ENCODE data around the gene TMEM91. TPM values are rescaled to one million over a fixed set of nuclear protein-coding genes. Genes with fewer than 3 reads are reported as not detected.

The TMEM91 gene
- total RNA-seq, 1 experiment from 2014 or later, result 8.4 TPM

DNA sequence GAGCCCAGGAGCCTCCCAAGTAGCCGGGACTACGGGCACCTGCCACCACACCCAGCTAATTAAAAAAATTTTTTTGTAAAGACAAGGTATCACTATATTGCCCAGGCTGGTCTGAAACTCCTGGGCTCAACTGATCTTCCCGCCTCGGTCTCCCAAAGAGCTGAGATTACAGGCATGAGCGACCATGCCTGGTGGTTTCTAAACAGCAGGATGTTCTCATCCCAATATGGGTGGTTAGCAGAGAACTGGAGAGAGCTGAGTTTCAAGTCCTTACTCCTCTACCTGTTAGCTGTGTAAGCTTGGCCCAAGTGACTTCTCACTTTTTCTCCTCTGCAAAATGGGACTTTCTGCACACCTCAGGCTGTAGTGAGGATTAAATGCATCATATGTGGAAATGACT is 8.0 kb downstream of the TMEM91 start:
- no peak for DNase-seq
- H3K36me3 ChIP-seq (replicated peaks; ENCODE audit: control insufficient read depth, insufficient read depth, low read length), result no peaks in the 10 kb centered on the region; the same call in 1 of the 2 replicates
- H3K4me3 ChIP-seq (ENCODE audit: insufficient read depth, low read depth, low read length), result no peak overlapping the region
- H3K27me3 ChIP-seq (ENCODE audit: control insufficient read depth, insufficient read depth, low read length), result no peaks in the 10 kb centered on the region

DNA sequence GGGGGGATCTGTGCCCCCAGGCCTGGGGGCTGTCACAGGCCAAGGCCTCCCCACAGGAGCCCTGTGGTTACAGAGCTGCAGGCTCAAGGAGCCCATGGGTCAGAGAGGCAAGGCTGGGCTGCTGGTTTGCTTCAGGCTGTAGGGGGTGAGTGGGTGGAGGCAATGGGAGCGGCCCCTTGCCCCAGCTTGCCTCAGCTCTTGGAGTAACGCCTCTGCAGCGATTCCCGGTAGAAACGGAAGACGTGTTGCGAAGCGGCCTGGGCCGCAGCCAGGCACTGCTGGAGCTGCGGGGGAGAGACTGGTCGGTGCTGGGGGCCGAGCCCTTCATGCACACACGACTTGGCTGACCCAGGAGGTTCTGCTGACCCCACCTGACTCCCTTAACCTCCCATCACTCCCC is 10.1 kb downstream of the TMEM91 start:
- H3K4me3 ChIP-seq (ENCODE audit: insufficient read depth, low read depth, low read length), result no peak overlapping the region
- peaks cover 5% of the 10 kb centered on the region for H3K36me3 ChIP-seq (replicated peaks; ENCODE audit: control insufficient read depth, insufficient read depth, low read length)
- peak; percentile 36 for DNase-seq
- H3K27me3 ChIP-seq (ENCODE audit: control insufficient read depth, insufficient read depth, low read length), result no peaks in the 10 kb centered on the region

DNA sequence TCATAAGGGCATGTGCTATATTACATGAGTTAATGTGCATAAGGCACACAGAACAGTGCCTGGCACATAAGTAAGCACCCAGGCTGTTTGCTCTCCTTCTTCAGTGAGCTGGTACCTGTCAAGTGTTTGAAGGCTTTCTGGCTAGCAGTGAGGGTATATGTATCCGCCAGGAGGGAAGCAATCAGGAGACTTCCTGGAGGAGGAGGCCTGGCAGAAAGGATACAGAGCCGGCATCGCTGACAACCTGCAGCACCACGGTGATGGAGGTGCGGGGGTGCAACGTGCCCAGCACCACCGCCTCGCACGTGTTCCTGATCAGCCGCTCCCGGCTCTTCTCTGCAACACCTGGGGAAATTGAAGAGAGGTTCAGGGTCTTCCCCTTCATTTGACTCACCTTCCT is 15.3 kb downstream of the TMEM91 start:
- H3K27me3 ChIP-seq (ENCODE audit: control insufficient read depth, insufficient read depth, low read length), result no peaks in the 10 kb centered on the region
- H3K36me3 ChIP-seq (replicated peaks; ENCODE audit: control insufficient read depth, insufficient read depth, low read length), result peaks cover 8% of the 10 kb centered on the region
- no peak overlapping the region for H3K4me3 ChIP-seq (ENCODE audit: insufficient read depth, low read depth, low read length)
- no peak for DNase-seq

DNA sequence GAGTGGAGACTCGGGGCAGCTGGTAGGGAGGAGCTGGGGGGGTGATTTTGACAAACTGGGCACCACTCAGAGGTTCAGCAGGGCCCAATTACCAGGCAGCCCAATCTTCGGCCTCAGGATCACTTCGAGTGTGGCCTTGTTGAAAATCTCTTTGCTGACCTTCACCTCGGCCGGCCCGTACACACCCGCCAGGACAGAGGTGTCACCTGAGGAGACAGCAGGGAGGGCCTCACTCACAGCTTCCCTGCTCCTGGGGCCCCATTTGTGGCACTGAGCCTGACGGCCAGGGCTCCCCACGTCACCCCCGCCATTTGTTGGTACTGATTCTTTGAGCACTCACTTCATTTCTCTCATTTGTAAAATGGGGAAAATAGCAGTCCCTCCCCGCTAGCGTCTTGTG is 16.4 kb downstream of the TMEM91 start:
- no peak for DNase-seq
- no peak overlapping the region for H3K4me3 ChIP-seq (ENCODE audit: insufficient read depth, low read depth, low read length)
- H3K36me3 ChIP-seq (replicated peaks; ENCODE audit: control insufficient read depth, insufficient read depth, low read length), result peaks cover 8% of the 10 kb centered on the region
- no peaks in the 10 kb centered on the region for H3K27me3 ChIP-seq (ENCODE audit: control insufficient read depth, insufficient read depth, low read length)

DNA sequence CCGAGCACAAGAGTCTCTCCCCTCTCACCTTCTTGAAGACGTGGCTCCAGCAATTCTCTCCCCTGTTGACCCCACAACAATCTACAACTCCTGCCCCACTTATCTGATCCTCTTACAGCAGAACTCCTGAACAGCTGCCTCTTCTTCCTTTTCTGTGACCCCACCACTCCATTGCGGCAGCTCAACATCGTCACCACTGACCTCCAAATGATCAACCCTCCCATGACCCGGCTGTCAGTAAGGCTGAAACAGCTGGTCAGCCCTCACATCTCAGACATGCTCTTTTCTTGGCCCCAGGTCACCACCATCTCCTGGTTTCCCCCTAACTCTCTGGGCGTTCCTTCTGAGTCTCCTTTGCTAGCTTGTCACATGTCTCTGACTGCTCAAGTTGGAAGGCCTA is 19.0 kb downstream of the TMEM91 start:
- Histone ChIP-seq H3K36me3 (replicated peaks; ENCODE audit: control insufficient read depth, insufficient read depth, low read length) (peaks cover 8% of the 10 kb centered on the region), H3K4me3 (ENCODE audit: insufficient read depth, low read depth, low read length) (no peak overlapping the region), H3K27me3 (ENCODE audit: control insufficient read depth, insufficient read depth, low read length) (no peaks in the 10 kb centered on the region)
- no peak for DNase-seq

DNA sequence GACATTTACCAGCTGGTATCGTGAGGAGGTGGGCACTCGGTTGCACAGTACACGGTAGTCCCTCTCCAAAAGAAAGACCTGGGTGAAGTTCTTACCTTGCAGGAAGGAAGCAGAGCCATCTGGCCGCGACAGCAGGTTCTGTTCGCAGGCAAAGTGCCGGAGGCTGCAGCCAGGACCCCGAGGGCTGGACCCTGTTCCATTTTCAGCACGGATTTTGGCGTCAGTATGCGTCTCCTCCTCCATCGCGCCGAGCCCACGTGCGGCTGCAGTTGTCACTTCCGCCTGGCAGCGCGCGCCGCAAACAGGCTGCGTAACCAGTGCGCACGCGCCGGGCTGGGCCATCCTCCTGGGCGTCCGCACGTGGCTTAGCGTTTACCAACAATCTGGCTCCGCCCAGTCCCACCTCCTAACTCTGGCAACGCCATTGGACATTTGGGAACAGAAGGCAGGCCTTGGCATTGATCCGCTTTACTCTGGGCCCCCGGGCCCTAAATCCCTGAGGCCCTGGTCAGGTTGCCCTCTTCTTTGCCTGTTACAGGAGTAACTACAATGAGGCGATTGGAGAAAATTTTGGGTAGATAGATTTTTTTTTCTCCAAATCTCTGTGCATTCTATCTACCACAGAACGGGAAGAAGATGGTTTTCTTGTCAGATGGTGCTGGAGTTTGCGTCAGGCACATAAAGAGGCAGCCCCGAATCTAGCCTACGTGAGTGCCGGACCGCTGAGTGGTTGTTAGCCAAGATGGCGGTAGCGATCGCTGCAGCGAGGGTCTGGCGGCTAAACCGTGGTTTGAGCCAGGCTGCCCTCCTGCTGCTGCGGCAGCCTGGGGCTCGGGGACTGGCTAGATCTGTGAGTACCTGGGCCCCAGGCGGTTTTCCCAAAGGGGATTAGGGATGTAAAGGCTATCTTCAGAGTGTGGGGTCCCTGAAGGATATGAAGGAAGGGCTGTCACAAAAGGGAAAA is 21.0 kb downstream of the TMEM91 start, which contains the start of the genes BCKDHA and EXOSC5:
Gene BCKDHA, plus strand, starts transcription at position 733 of the 964 bp plus-strand sequence. Its CDS starts 10 bp downstream, at position 743.
Gene EXOSC5, minus strand, starts transcription at position 274 of the 964 bp plus-strand sequence. Its CDS starts 31 bp downstream, at position 243.
- H3K27me3 ChIP-seq (ENCODE audit: control insufficient read depth, insufficient read depth, low read length), result no peaks in the 10 kb centered on the region
- DNase-seq, result peak; percentile 99
- no peaks in the 10 kb centered on the region for H3K36me3 ChIP-seq (replicated peaks; ENCODE audit: control insufficient read depth, insufficient read depth, low read length)
- peak within 1 kb of the TSS; percentile 87 for H3K4me3 ChIP-seq (ENCODE audit: insufficient read depth, low read depth, low read length)

DNA sequence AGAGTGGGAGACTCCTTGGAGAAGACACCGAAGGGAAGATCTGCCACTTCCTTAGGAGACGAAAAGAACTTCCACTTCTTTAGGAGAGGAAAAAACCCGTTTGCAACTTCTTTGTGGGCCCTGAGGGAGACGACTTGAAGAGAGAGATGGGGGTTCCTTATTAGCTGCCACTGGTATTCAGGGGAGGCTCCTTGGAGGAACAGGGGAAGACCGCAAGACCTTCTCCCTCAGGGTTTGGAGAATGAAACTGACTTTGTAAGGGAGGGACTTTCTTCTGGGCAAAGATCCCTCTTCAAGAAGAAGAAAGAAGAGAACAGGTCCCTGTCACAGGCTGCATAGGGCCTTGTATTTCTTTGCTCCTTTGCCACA is 21.7 kb downstream of the TMEM91 start:
- DNase-seq, result peak; percentile 47
- H3K4me3 ChIP-seq (ENCODE audit: insufficient read depth, low read depth, low read length), result peak overlapping the region; percentile 51
- H3K36me3 ChIP-seq (replicated peaks; ENCODE audit: control insufficient read depth, insufficient read depth, low read length), result no peaks in the 10 kb centered on the region
- no peaks in the 10 kb centered on the region for H3K27me3 ChIP-seq (ENCODE audit: control insufficient read depth, insufficient read depth, low read length)

DNA sequence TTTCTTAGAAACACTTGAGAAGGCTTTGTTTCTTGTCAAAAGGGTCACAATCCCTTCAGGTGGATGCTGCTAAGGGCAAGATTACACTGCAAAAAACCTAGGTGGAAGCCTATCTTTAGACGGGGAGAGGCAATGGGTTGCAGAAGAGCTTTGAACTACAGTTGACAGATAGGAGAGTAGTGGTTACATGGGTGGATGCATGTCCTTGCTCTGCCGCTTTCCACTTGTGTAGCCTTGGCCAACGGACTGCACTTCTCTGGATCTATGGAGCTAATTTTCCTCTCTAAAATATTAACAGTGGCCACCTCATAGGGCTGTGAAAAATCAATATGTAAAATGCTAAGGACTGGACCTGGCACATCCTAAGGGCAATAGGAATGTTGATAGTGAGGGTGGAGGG is 22.3 kb downstream of the TMEM91 start:
- H3K4me3 ChIP-seq (ENCODE audit: insufficient read depth, low read depth, low read length), result no peak overlapping the region
- no peak for DNase-seq
- H3K27me3 ChIP-seq (ENCODE audit: control insufficient read depth, insufficient read depth, low read length), result no peaks in the 10 kb centered on the region
- H3K36me3 ChIP-seq (replicated peaks; ENCODE audit: control insufficient read depth, insufficient read depth, low read length), result no peaks in the 10 kb centered on the region

DNA sequence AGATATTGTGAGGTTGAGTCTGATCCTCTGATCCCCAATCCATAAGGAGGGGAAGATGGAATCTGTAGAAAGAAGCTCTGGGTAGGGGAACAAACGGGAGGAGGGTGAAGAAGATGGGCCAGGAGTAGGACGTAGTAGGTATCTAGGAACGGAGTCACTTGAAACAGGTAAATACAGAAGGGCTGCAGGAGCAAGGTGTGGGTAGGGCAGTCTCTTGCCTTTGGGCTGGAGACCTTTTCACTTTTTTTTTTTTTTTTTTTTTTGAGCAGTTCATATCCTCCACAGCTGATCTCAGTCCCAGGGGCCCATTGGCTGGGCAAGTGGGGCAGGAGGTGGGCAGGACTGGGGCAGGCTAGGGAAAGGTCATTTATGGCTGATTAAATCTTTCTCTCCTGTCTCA is 22.8 kb downstream of the TMEM91 start:
- Histone ChIP-seq H3K27me3 (ENCODE audit: control insufficient read depth, insufficient read depth, low read length) (no peaks in the 10 kb centered on the region), H3K36me3 (replicated peaks; ENCODE audit: control insufficient read depth, insufficient read depth, low read length) (no peaks in the 10 kb centered on the region), H3K4me3 (ENCODE audit: insufficient read depth, low read depth, low read length) (no peak overlapping the region)
- no peak for DNase-seq

DNA sequence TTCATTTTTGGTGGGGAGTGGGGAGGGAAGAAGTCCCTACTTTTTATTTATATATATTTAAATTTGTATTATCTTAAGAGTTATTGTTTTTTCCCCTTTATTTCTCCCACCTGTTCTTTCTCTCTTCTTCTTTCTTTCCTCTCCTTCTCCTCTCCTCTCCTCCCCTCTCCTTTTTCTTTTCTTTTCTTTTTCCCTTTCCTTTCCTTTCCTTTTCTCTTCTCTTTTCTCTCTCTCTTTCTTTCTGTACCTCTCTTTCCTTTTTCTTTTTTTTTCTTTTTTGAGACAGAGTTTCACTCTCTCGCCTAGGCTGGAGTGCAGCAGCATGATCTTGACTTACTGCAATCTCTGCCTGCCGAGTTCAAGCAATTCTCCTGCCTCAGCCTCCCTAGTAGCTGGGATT is 23.2 kb downstream of the TMEM91 start:
- H3K36me3 ChIP-seq (replicated peaks; ENCODE audit: control insufficient read depth, insufficient read depth, low read length), result no peaks in the 10 kb centered on the region
- no peak for DNase-seq
- H3K4me3 ChIP-seq (ENCODE audit: insufficient read depth, low read depth, low read length), result no peak overlapping the region
- no peaks in the 10 kb centered on the region for H3K27me3 ChIP-seq (ENCODE audit: control insufficient read depth, insufficient read depth, low read length)

DNA sequence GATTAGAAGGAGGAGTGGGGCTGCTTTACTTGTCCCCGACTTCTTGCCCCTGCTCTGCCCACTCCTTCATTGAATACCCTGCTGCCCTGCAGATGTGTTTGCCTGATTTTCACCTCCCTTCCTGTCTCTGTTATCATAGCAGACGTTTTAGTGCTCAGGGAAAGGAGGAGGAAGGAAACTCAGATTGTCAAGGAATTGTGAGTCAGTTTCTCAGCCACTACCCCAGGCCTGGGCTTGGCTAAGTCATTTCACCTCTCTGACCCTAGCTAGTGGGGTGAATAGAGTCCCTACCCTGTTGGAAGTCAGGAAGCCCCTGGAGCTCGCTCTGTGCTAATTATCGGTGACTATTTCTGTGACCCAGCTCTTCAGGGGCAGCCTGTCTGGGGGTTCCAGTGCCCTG is 25.1 kb downstream of the TMEM91 start:
- no peaks in the 10 kb centered on the region for H3K36me3 ChIP-seq (replicated peaks; ENCODE audit: control insufficient read depth, insufficient read depth, low read length)
- no peak overlapping the region for H3K4me3 ChIP-seq (ENCODE audit: insufficient read depth, low read depth, low read length)
- DNase-seq, result no peak
- H3K27me3 ChIP-seq (ENCODE audit: control insufficient read depth, insufficient read depth, low read length), result no peaks in the 10 kb centered on the region

DNA sequence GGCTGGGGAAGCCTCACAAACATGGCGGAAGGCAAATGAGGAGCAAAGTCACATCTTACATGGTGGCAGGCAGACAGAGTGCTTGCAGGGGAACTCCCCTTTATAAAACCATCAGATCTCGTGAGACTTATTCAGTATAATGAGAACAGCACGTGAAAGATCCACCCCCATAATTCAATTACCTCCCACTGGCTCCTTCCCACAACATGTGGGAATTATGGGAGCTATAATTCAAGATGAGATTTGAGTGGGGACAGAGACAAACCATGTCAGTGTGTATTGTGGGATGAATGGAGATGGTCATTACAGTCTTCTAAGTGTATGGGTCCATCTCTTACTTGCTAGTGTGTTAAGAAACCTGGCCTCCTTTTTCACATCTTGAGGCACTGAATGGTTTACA is 25.7 kb downstream of the TMEM91 start:
- Histone ChIP-seq H3K4me3 (ENCODE audit: insufficient read depth, low read depth, low read length) (no peak overlapping the region), H3K27me3 (ENCODE audit: control insufficient read depth, insufficient read depth, low read length) (no peaks in the 10 kb centered on the region), H3K36me3 (replicated peaks; ENCODE audit: control insufficient read depth, insufficient read depth, low read length) (no peaks in the 10 kb centered on the region)
- no peak for DNase-seq

DNA sequence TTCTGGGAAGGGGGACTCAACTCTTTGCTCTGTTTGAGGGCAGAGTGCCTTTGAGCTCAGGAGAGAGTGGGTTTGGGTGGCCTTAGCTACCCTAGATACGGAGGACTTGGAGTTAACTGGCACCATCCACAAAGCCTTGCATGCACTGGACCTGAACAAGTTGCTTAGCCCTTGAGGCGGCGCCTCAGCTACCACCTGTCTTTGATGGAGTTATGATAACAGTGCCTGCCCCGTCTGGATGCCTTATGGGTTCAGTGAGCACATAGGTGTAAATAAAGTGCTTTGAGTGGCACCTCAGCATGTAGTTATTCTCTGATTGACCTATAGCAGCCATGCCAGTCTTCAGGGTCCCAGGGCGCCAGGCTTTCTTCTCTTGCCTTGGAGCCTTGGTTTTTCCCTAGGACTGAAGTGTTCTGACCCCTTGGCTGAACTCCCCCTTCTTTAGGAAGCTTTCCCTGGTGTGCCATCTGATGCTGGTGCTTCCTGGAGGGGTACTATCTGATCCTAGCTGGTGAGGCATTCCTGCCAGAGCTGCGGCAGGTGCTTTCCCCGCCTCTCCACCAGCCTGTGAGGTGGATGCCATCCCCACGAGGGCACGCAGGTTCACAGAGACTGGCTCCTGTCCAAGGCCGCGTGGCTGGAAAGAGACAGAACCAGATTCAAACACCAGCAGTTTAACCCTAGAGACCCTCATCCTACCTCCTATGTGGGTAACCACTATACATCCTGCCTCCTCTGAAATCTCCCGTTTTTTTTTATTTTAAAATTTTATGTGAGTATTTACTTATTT is 27.0 kb downstream of the TMEM91 start:
- no peak for DNase-seq
- Histone ChIP-seq H3K27me3 (ENCODE audit: control insufficient read depth, insufficient read depth, low read length) (no peaks in the 10 kb centered on the region), H3K36me3 (replicated peaks; ENCODE audit: control insufficient read depth, insufficient read depth, low read length) (no peaks in the 10 kb centered on the region), H3K4me3 (ENCODE audit: insufficient read depth, low read depth, low read length) (no peak overlapping the region)

DNA sequence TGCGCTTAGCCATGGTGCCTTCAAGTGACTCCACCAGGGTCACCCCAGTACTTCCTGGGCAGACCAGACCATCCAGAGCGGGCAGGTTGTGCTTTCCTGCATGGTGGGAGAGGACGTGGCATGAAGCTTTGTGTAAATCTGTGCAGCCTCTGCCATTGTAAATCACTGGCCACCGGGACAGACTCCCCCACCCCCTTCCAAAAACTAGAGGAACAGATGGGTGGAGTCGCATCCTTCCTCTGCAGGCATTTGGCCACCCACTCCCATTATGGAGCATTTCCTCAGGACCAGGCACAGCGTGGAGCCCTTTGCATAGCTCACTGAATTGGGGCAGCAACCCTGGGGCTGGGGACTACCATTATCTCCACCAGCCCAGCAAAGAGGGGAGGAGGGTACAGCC is 29.4 kb downstream of the TMEM91 start:
- Histone ChIP-seq H3K4me3 (ENCODE audit: insufficient read depth, low read depth, low read length) (no peak overlapping the region), H3K27me3 (ENCODE audit: control insufficient read depth, insufficient read depth, low read length) (no peaks in the 10 kb centered on the region), H3K36me3 (replicated peaks; ENCODE audit: control insufficient read depth, insufficient read depth, low read length) (no peaks in the 10 kb centered on the region)
- DNase-seq, result no peak

DNA sequence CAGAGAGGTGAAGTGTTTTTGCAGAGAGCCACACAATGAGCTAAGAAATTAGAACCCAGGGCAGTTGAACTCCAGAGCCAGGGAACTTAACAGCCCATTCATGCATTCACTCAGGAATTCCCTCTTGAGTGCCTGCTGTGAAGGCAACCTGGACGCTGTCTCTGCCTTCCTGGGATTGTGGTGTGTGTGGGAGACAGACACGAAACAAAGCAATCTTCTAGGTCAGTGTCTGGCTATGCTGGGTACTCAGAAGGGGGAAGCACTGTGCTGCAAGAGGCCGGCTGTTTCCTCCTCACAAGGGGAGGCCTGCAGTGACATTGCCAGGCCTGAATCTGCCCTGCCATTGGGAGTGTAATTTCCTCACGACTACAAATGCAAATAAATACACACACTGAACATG is 30.9 kb downstream of the TMEM91 start:
- Histone ChIP-seq H3K27me3 (ENCODE audit: control insufficient read depth, insufficient read depth, low read length) (no peaks in the 10 kb centered on the region), H3K4me3 (ENCODE audit: insufficient read depth, low read depth, low read length) (no peak overlapping the region), H3K36me3 (replicated peaks; ENCODE audit: control insufficient read depth, insufficient read depth, low read length) (no peaks in the 10 kb centered on the region)
- no peak for DNase-seq

Data from H7 (cell line).